GM21390 (cell line): ENCODE results near the gene OMA1.
"Not testable (repeated sequence)": the region's sequence is repeated elsewhere in the genome, so short reads cannot be mapped to it uniquely, and the experiment has no call there.

Experiments
- ATAC-seq: cut with Tn5 transposase; IDR thresholded peaks from one replicate; pipeline ENCODE4 v1.9.1; 2021; ENCODE audit not compliant: unreplicated experiment

The OMA1 gene

DNA sequence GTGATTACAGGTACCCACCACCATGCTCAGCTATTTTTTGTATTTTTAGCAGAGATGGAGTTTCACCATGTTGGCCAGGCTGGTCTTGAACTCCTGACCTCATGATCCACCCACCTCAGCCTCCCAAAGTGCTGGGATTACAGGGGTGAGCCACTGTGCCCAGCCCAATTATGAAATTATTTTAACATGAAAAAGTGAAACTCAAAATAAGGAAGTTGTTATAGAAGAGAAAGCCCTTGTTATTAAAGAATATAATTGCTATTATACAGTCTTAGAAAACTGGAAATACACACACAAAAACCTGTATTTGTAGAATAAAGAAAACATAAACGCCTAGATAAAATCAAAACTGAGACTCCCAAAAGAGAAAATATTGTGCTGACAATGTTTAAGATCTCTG lies 14.7 kb downstream of the OMA1 start:
- not testable (repeated sequence) for ATAC-seq

DNA sequence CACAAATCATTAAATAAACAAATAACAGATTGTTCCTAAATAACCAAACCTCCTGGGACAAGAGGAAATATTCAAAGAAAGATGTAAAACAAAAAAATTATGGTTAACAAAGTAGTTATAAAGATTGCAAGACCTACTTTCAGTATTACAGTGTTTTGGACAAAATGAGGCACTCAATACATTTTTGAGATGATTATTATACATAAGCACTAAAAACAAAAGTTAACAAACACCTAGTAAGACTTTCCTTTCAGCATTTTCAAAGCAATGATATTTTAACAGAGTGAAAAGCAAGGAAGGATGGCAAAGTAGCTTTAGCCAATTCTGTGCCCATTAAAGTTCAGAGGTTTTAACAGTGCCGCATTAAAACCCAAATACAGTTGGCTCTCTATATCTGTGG lies 17.2 kb downstream of the OMA1 start:
- ATAC-seq: no peak

- no peak for ATAC-seq
These were observed 18.0 kb downstream of the OMA1 start for GRCh38 chr1:58528518-58528917.

- ATAC-seq: no peak
These were observed 22.1 kb downstream of the OMA1 start for GRCh38 chr1:58524353-58524945.

- no peak for ATAC-seq
These were observed 30.6 kb downstream of the OMA1 start for GRCh38 chr1:58515794-58516401.

DNA sequence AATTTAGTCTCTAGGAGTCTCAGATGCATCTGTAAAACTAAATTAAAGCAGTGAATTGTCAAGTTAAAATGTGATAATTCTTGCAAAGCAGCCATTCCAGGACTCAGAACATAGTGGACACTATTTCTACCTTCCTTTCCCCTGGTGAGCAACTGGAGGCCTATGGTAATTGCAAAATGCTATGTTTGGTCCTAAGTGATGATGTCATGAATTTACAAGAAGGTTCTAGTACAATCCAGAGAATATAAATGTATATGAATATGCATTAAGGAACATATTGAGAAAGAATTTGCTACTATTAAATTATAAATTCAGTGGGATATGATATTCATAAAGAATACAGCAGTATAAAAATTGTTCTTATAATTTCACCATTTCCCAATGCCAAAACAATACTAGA lies 32.6 kb downstream of the OMA1 start:
- ATAC-seq: no peak

GRCh38 chr1:58508629-58509028 lies 37.9 kb downstream of the OMA1 start:
- no peak for ATAC-seq

DNA sequence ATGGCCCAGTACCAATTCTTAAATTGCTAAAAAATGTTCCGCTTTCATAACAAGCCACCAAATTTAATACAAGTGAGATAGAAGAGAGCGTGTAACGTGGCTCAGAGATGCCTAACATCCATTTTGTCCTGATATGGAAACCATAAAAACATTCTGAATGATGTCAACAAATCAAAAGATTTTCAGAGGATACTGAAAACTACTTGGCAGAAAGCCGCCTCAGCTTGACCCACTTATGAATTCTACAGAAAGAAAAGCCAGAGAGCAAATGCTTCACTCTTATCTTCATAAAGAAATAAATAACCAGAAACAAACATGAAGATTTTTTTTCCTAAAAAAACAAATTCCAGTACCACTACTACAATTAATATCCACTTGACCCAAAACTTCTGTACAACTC lies 41.2 kb downstream of the OMA1 start:
- no peak for ATAC-seq

DNA sequence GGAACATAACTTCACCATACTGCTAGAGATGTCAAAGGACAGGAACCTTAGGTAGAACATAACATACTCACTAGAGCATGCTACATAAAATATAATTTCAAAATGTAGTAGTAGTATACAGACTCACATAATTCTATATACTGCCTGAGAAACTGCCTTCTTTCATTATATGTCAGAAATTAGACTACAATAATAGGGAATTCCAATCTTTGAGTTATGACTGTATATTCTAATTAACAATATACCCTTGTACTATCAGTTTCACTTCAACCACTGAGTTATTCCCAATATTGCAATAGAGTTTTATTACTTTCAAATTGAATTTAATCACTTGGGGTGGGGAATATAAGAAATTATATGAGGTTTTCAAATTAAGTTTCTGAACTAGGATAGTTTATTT lies 44.0 kb downstream of the OMA1 start:
- ATAC-seq: no peak

DNA sequence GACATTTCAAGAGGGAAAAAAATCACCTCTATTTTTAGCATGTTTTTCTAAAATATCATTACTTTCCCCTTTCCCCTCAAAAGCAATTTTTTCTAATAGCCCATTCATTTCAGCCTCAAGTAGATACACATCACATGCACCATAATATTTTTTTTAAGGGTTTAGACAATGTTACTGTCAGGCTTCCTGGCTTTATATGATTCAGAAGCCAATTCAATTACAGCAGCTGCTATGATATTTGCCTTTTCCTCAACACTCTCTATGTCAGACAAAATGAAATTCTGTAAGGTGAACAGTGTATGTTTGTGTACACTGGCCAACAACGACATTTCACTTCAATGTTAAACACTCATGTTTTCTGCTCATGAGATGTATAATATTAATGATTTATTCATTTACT lies 46.5 kb downstream of the OMA1 start:
- ATAC-seq: no peak

DNA sequence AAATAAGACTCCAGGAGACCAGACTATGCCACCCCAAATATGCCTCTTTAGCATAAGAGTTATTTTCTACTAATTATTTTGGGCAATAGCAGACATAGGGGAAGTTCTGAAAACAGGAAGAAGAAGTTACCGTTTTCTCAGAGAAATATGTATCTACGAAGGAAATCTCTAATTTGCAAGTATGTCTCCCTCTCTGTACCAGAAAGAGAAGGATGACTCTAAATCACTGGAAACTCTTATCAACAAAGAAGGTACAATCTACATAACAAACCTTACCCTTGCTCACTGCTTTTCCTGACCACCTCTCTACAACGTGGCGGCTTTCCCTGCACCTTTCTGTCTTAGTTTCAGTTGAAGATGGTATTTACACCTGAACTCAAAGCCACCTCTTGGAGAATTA lies 49.0 kb downstream of the OMA1 start:
- ATAC-seq: no peak

DNA sequence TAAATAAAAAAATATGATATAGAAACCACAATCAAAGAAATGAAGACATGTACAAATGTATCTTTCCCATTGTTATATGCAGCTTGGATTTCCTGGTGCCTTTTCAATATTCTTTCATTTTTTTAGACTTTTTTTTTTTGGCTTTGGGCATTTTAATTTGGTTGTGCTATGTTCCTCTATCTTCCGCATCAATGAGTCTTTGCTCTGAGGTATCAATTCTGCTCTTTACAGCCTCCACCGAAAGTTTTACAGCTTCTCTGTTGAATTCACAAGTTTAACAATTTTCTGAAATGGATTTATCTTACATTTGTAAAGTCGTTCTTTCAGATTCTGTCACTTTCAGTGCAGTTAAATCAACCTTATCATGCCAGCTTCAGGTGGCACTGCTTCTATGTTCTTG lies 50.5 kb downstream of the OMA1 start:
- ATAC-seq: no peak

- ATAC-seq: not testable (repeated sequence)
These were observed 57.6 kb downstream of the OMA1 start for GRCh38 chr1:58488914-58489313.

DNA sequence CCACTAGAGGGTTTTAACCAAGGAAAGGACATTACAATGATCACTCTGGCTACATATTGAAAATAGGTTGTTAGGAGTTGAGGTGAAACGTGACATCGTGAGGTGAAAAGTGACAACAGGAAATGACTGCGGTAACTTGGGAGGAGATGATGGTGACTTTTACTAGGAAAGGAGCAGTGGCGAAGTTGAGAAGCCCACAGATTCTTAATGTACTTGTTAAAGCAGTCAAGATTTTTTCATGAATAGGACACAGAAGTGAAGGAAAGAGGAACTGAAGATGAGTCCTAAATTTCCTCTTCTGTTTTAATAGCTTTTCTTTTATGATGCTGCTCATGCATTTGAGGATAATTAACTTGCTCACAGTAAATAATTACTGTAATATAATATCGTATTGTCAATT lies 59.5 kb downstream of the OMA1 start:
- no peak for ATAC-seq

DNA sequence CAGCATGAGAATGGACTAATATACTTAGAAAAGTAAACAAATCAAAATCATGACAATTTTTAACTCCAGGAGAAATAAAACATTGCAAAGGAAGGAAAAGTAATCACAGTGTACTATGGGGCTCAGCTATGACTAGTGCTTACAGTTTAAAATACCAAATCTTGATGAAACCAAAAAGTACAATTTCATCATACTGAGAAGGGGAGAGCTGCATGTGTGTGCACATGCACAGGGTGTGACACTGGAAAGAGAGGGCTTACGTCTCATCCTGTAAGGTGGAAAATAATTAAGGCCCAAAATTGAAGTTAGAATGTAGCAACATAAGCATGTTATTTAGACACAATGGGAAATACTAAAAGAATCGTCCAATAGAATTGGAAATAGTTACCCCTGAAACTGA lies 64.6 kb downstream of the OMA1 start:
- no peak for ATAC-seq

DNA sequence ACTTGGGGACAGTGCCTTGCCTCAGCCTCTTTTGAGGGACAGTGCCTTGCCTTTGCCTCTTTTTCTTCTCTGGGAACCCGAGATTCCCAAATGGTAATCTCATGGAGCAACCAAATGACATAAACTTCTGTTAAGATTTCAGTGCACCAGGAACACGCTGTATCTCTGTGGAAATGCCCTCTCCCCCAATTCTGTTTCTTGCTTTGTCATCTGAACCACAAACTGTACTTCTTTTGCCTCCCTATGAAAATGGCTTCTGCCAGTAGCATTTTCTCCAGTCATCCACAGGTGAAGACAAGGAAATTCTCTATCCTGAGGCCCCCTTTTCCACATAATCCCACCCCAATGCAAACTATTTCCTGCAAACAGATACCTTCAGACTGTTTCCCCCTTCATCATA lies 66.3 kb downstream of the OMA1 start:
- ATAC-seq: no peak

GRCh38 chr1:58477390-58477789 lies 69.1 kb downstream of the OMA1 start:
- no peak for ATAC-seq

DNA sequence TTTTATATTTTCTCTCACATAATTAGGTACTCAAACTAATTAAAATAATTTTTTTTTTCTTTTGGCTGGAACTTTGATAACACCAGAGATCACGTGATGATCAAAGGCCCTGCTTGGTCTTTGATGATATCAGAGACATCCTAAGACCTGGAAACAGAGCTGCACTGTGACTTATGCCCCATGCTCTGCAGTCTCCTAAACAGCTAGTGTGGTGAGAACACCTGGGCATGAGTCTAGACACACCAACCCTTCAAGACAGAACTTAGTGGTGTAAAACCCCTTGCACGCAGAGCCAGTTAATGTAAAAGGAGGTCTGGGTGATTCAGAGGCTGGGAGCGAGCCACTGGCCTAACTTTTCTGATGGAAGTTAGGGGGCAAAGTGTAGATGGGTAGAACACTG lies 70.3 kb downstream of the OMA1 start:
- ATAC-seq: no peak

DNA sequence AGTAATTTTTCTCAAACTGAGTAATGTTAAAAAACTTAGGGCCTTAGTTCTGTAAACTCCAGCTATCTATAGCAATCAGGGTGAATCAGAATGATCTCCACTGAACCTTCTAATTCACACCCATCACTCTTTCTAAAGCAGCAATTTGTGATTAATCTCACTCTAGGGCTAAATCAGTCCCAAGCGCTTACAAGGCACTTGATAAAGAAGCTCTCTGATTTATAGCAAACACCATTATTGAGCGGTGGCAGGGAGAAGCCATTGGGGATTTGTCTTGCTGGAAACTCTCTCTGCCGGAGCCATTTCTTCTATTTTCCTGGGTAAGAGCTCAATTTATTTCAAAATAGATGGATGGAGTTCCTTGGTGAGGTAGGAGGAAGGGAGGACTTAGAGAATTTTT lies 77.0 kb downstream of the OMA1 start:
- ATAC-seq: no peak

- no peak for ATAC-seq
These were observed 77.5 kb downstream of the OMA1 start for GRCh38 chr1:58469016-58469415.

DNA sequence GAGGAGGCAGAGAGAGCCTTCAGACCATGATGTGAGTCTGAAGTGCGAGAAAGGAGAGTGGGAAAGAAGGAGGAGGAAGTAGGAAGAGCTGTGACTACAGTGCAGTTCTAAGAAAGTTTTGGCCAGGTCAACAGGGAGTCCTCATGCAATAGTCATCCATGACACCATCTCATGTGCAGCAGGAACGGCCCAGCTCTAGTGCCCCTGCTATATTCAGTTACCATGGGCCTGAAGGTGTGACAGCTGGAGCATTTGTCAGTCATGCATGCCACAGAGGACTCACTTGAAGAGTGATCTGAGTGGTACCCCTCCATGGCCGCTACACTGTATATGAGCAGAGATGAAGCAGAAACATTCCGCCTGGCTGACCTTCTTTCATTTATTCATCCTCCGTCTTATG lies 77.9 kb downstream of the OMA1 start:
- no peak for ATAC-seq

GRCh38 chr1:58466630-58467241 lies 79.8 kb downstream of the OMA1 start:
- no peak for ATAC-seq
